ENCODE measurements around the gene GRIA2.

Gene GRIA2

GRCh38 chr4:157270108-157270507 is 49.6 kb downstream of the GRIA2 start:
- no peak for DNase-seq

- no peak for DNase-seq
Observed at GRCh38 chr4:157270552-157270951, 50.0 kb downstream of the GRIA2 start.

- no peak for DNase-seq
Observed at GRCh38 chr4:157271166-157271869, 50.8 kb downstream of the GRIA2 start.

GRCh38 chr4:157280673-157281072 is 60.1 kb downstream of the GRIA2 start:
- no peak for DNase-seq

GRCh38 chr4:157282019-157282418 is 61.5 kb downstream of the GRIA2 start:
- no peak for DNase-seq

- DNase-seq: no peak
Observed at GRCh38 chr4:157287445-157287844, 66.9 kb downstream of the GRIA2 start.

GRCh38 chr4:157290622-157291021 is 70.1 kb downstream of the GRIA2 start:
- no peak for DNase-seq

- no peak for DNase-seq
Observed at GRCh38 chr4:157291071-157291470, 70.5 kb downstream of the GRIA2 start.

GRCh38 chr4:157293673-157294072 is 73.1 kb downstream of the GRIA2 start:
- no peak for DNase-seq

GRCh38 chr4:157294575-157294974 is 74.0 kb downstream of the GRIA2 start:
- DNase-seq: no peak

GRCh38 chr4:157300701-157301100 is 80.2 kb downstream of the GRIA2 start:
- no peak for DNase-seq

GRCh38 chr4:157303471-157303960 is 83.0 kb downstream of the GRIA2 start:
- DNase-seq: no peak

- no peak for DNase-seq
Observed at GRCh38 chr4:157304769-157305168, 84.2 kb downstream of the GRIA2 start.

- no peak for DNase-seq
Observed at GRCh38 chr4:157312702-157313101, 92.2 kb downstream of the GRIA2 start.

GRCh38 chr4:157314906-157315305 is 94.4 kb downstream of the GRIA2 start:
- DNase-seq: no peak

GRCh38 chr4:157315968-157316367 is 95.4 kb downstream of the GRIA2 start:
- no peak for DNase-seq

- DNase-seq: no peak
Observed at GRCh38 chr4:157320092-157320491, 99.6 kb downstream of the GRIA2 start.

GRCh38 chr4:157327666-157328065 is 107.1 kb downstream of the GRIA2 start:
- DNase-seq: no peak

GRCh38 chr4:157357887-157358286 is 137.4 kb downstream of the GRIA2 start:
- no peak for DNase-seq

GRCh38 chr4:157358439-157358838 is 137.9 kb downstream of the GRIA2 start:
- DNase-seq: no peak

- DNase-seq: no peak
Observed at GRCh38 chr4:157358851-157359250, 138.3 kb downstream of the GRIA2 start.

GRCh38 chr4:157363360-157363759 is 142.8 kb downstream of the GRIA2 start:
- no peak for DNase-seq

GRCh38 chr4:157372154-157372553 is 151.6 kb downstream of the GRIA2 start:
- no peak for DNase-seq

- no peak for DNase-seq
Observed at GRCh38 chr4:157372567-157372966, 152.0 kb downstream of the GRIA2 start.

GRCh38 chr4:157389741-157390140 is 169.2 kb downstream of the GRIA2 start:
- no peak for DNase-seq
